HCT116 (cell line): ENCODE data around the gene OCA2.

Experiments
- ATF3 ChIP-seq: IDR thresholded peaks from 2 replicates; pipeline ENCODE4 v1.6.1; 2012
- CEBPB ChIP-seq: IDR thresholded peaks from 2 replicates; pipeline ENCODE4 v1.6.1; 2012; ENCODE audit warnings: low read depth
- EGR1 ChIP-seq: IDR thresholded peaks from 2 replicates; pipeline ENCODE4 v1.6.1; 2012; ENCODE audit warnings: low read depth
- EZH2 ChIP-seq: fragments of 200-600 bp; sonication (generic); IDR thresholded peaks from 2 replicates; pipeline ENCODE4 v1.6.1; 2017; ENCODE audit warnings: antibody characterized with exemption, mixed run types
- JUND ChIP-seq: IDR thresholded peaks from 2 replicates; pipeline ENCODE4 v1.6.1; 2012
- POLR2A ChIP-seq: IDR thresholded peaks from 2 replicates; pipeline ENCODE4 v1.7.0; 2011; ENCODE audit warnings: borderline replicate concordance; ENCODE audit not compliant: insufficient read depth, insufficient read length; ENCODE audit errors: extremely low read depth
- SP1 ChIP-seq: IDR thresholded peaks from 2 replicates; pipeline ENCODE4 v1.6.1; 2012; ENCODE audit warnings: low read depth
- TCF7L2 ChIP-seq: IDR thresholded peaks from 2 replicates; pipeline ENCODE4 v1.7.0; 2011; ENCODE audit warnings: borderline replicate concordance, inconsistent platforms; ENCODE audit not compliant: insufficient read depth, insufficient read length; ENCODE audit errors: extremely low read depth
- YY1 ChIP-seq: IDR thresholded peaks from 2 replicates; pipeline ENCODE4 v1.6.1; 2011; ENCODE audit warnings: low read length, low read depth, moderate library complexity, mild to moderate bottlenecking; ENCODE audit not compliant: insufficient replicate concordance; ENCODE audit errors: extremely low read depth
- ZNF274 ChIP-seq: fragments of 200-500 bp; sonication (Bioruptor generic); IDR thresholded peaks from 2 replicates; pipeline ENCODE4 v1.6.1; 2014; ENCODE audit warnings: mild to moderate bottlenecking, low read depth, low read length, inconsistent platforms
- TF ChIP-seq, protein P1 (sequence below), 3 experiments: fragments of 200-600 bp in 1 of 3; sonication (generic) in 1 of 3; IDR thresholded peaks in 2 of 3; conservative IDR thresholded peaks in 1 of 3; 2 replicates each; pipeline ENCODE4 v1.5.1; 2012 to 2017; ENCODE audit warnings: low read depth in 2 of 3, low read length in 2 of 3, antibody characterized with exemption in 1 of 3, borderline replicate concordance in 1 of 3, control low read depth in 1 of 3, mild to moderate bottlenecking in 1 of 3, mixed read lengths in 1 of 3, mixed run types in 1 of 3, moderate library complexity in 1 of 3; ENCODE audit not compliant: insufficient read depth in 1 of 3

DNA sequence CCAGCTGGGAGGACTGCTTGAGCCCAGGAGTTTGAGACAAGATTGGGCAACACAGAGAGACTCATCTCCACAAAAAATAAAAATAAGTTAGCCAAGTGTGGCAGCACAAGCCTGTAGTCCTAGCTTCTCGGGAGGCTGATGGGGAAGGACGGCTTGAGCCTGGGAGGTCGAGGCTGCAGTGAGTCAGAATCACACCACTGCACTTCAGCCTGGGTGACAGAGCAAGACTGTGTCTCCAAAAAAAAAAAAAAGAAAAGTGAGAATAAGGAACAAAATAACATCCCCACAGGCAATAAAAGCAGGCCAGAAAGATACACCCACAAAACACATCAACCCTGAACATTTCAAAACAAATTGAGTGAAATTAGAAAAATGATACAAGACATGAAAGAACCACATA lies 48.7 kb upstream of the OCA2 start:
- TF ChIP-seq YY1 = no peak
- TF ChIP-seq, protein P1, sequence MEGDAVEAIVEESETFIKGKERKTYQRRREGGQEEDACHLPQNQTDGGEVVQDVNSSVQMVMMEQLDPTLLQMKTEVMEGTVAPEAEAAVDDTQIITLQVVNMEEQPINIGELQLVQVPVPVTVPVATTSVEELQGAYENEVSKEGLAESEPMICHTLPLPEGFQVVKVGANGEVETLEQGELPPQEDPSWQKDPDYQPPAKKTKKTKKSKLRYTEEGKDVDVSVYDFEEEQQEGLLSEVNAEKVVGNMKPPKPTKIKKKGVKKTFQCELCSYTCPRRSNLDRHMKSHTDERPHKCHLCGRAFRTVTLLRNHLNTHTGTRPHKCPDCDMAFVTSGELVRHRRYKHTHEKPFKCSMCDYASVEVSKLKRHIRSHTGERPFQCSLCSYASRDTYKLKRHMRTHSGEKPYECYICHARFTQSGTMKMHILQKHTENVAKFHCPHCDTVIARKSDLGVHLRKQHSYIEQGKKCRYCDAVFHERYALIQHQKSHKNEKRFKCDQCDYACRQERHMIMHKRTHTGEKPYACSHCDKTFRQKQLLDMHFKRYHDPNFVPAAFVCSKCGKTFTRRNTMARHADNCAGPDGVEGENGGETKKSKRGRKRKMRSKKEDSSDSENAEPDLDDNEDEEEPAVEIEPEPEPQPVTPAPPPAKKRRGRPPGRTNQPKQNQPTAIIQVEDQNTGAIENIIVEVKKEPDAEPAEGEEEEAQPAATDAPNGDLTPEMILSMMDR (IDR thresholded peaks at IDR 0.05 in 2 of 3, conservative IDR thresholded peaks at IDR 0.05 in 1 of 3; ENCODE audit: borderline replicate concordance in 1 of 3, insufficient read depth in 1 of 3, low read depth in 2 of 3, low read length in 2 of 3) = no peak
- TF ChIP-seq EGR1 = no peak
- TF ChIP-seq ATF3 = no peak
- no peak for TF ChIP-seq TCF7L2
- no peak for TF ChIP-seq POLR2A
- TF ChIP-seq ZNF274 = no peak
- no peak for TF ChIP-seq SP1
- TF ChIP-seq EZH2 = no peak
- no peak for TF ChIP-seq JUND
- no peak for TF ChIP-seq CEBPB
